A673 (cell line): Measurements from ENCODE around the gene RAD51AP2. TPM values are rescaled to one million over a fixed set of nuclear protein-coding genes. Genes with fewer than 3 reads are reported as not detected.

Experiments used
- BruUV-seq: library from RNA; stranded (reverse); fragments of 400-500 nt; replicated peaks from 2 replicates; lab custom pipeline; 2021; lab: Mats Ljungman, UMichigan
- CTCF ChIA-PET: fragments of 300-600 bp; sonication (Branson Sonifier 250); formaldehyde crosslinking; loops from one replicate; lab custom pipeline; 2022; ENCODE audit warnings: antibody characterized with exemption; lab: Charles Lee
- POLR2A ChIA-PET: fragments of 300-600 bp; sonication (Branson Sonifier 250); formaldehyde crosslinking; loops from one replicate; lab custom pipeline; 2022; ENCODE audit warnings: antibody characterized with exemption; ENCODE audit not compliant: low non-redundant PET; lab: Charles Lee
- DNase-seq: peaks from one replicate; pipeline ENCODE4 v3.0.0-alpha.2; 2015; ENCODE audit warnings: low spot score
- H3K27ac ChIP-seq: fragments of 200-600 bp; sonication (generic); 2 replicates; pipeline ENCODE4 v1.5.1; 2016; ENCODE audit warnings: mixed run types, low read depth, mild to moderate bottlenecking, mixed read lengths, antibody characterized with exemption, low read length; ENCODE audit not compliant: poor library complexity, severe bottlenecking
- H3K27me3 ChIP-seq: fragments of 200-600 bp; sonication (generic); replicated peaks from 2 replicates; pipeline ENCODE4 v1.6.1; 2017; ENCODE audit warnings: mixed run types, low read depth, mild to moderate bottlenecking, mixed read lengths, antibody characterized with exemption, low read length; ENCODE audit not compliant: insufficient read depth, poor library complexity
- H3K36me3 ChIP-seq: fragments of 200-600 bp; sonication (generic); 2 replicates; pipeline ENCODE4 v1.6.1; 2016; ENCODE audit warnings: mixed run types, mild to moderate bottlenecking, mixed read lengths, antibody characterized with exemption, low read length; ENCODE audit not compliant: insufficient read depth, poor library complexity, severe bottlenecking
- H3K4me1 ChIP-seq: fragments of 200-600 bp; sonication (generic); 2 replicates; pipeline ENCODE4 v1.6.1; 2017; ENCODE audit warnings: mixed run types, mild to moderate bottlenecking, mixed read lengths, antibody characterized with exemption, low read length; ENCODE audit not compliant: insufficient read depth, poor library complexity, severe bottlenecking
- H3K4me3 ChIP-seq: fragments of 200-600 bp; sonication (generic); 2 replicates; pipeline ENCODE4 v1.5.1; 2016; ENCODE audit warnings: low read depth, mixed run types, mild to moderate bottlenecking, mixed read lengths, low read length; ENCODE audit not compliant: poor library complexity, severe bottlenecking
- H3K9me3 ChIP-seq: fragments of 200-600 bp; sonication (generic); 2 replicates; pipeline ENCODE4 v1.6.1; 2016; ENCODE audit warnings: mixed run types, low read depth, mild to moderate bottlenecking, mixed read lengths, antibody characterized with exemption, low read length; ENCODE audit not compliant: poor library complexity, severe bottlenecking
- EZH2 ChIP-seq: fragments of 200-600 bp; sonication (generic); IDR thresholded peaks from 2 replicates; pipeline ENCODE4 v1.6.1; 2017; ENCODE audit warnings: borderline replicate concordance, low read depth, mild to moderate bottlenecking, mixed read lengths, antibody characterized with exemption, low read length; ENCODE audit not compliant: poor library complexity, severe bottlenecking
- intact Hi-C: fragments of 100-400 bp; cut with micrococcal nuclease; formaldehyde crosslinking; loops from one replicate; pipeline ENCODE4 v1.10.0; 2022; ENCODE audit not compliant: unreplicated experiment
- total RNA-seq: library from RNA; stranded (reverse); gene quantifications from 2 replicates; pipeline ENCODE4 v1.2.3, GENCODE V29; 2021
- TF ChIP-seq, protein P1 (sequence below): fragments of 300-800, 200-600 bp; sonication (generic); conservative IDR thresholded peaks from 2 replicates; pipeline ENCODE4 v1.5.1; 2017; ENCODE audit warnings: low read depth, mild to moderate bottlenecking, antibody characterized with exemption, low read length, moderate library complexity, mixed read lengths

Gene RAD51AP2
- total RNA-seq, 1 experiment from 2014 or later: 0.13 TPM

DNA sequence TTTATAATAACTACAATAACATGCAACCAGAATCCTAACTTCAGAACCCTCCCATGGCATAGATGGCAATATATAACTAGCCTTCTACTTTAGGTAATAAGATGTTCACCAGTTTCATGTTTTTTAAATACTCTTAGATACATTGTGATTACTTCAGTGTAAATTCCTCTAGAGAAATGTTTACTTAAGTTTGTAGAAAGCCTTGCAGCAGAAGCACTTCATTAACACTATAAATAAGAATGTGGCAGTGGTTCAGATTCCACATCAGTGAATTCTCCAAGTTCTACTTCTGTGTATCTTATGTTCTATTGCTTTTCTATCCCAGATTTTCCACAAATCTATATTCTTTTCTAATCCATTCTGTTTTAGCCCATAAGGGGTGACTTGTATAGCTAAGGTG, 1.2 kb upstream of the RAD51AP2 start:
- no peak for DNase-seq
- TF ChIP-seq, protein P1, sequence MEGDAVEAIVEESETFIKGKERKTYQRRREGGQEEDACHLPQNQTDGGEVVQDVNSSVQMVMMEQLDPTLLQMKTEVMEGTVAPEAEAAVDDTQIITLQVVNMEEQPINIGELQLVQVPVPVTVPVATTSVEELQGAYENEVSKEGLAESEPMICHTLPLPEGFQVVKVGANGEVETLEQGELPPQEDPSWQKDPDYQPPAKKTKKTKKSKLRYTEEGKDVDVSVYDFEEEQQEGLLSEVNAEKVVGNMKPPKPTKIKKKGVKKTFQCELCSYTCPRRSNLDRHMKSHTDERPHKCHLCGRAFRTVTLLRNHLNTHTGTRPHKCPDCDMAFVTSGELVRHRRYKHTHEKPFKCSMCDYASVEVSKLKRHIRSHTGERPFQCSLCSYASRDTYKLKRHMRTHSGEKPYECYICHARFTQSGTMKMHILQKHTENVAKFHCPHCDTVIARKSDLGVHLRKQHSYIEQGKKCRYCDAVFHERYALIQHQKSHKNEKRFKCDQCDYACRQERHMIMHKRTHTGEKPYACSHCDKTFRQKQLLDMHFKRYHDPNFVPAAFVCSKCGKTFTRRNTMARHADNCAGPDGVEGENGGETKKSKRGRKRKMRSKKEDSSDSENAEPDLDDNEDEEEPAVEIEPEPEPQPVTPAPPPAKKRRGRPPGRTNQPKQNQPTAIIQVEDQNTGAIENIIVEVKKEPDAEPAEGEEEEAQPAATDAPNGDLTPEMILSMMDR: no peak
- no peak for TF ChIP-seq EZH2
- Histone ChIP-seq H3K9me3 (no peaks in the 10 kb centered on the region), H3K27me3 (no peaks in the 10 kb centered on the region), H3K27ac (no peak overlapping the region), H3K4me1 (peaks cover 14% of the 10 kb centered on the region), H3K36me3 (no peaks in the 10 kb centered on the region), H3K4me3 (no peak overlapping the region)
- BruUV-seq: no TSS peak
- POLR2A ChIA-PET: interaction anchor here (0.5 kb wide), 1 partner anchor 15 kb away, joined by 3 read pairs; no protein-coding TSS in a partner anchor
- CTCF ChIA-PET: no interaction called here
- intact Hi-C loops: no loop called here

DNA sequence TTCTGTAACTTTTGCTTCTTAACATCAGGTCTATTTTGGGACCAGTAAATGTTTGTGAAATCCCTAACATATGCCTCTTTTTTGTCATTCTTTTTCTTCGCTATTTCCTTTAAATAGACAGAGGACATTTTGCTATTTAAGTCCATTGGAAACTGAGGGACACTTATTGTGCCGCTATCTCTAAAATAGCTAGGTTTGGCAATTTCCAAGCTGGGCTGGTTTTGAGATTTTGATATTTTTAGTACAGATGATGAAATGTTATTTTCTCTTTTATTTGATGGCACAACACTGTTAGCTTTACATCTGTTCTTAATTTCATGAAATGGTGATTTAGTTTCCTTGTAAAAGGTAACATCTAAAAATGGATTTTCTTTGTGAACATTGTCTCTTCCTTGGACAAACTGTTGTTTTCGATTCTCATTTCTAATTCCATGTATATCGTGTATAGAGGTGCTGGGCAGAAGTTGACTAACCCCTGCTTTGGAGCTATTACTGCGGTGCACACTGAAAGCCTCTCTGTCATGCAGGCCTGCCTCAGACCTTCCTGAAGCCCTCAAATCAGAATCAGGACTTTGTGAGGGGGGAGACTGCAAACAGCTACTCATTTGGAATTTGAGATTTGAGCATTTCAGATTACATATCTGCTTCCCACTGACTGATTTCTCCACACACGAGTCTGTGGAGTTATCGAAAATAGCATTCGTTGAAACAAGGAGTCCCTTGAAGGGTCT, 594 bp downstream of the RAD51AP2 start:
- Histone ChIP-seq H3K27me3 (no peaks in the 10 kb centered on the region), H3K36me3 (no peaks in the 10 kb centered on the region), H3K4me1 (peaks cover 14% of the 10 kb centered on the region), H3K27ac (peak overlapping the region; percentile 73), H3K9me3 (no peaks in the 10 kb centered on the region), H3K4me3 (peak overlapping the region; percentile 48)
- intact Hi-C loops: no loop called here
- ChIA-PET CTCF (no interaction called here), POLR2A (no interaction called here)
- no peak for DNase-seq
- TF ChIP-seq, protein P1: no peak
- TF ChIP-seq EZH2: no peak
- BruUV-seq: no TSS peak

DNA sequence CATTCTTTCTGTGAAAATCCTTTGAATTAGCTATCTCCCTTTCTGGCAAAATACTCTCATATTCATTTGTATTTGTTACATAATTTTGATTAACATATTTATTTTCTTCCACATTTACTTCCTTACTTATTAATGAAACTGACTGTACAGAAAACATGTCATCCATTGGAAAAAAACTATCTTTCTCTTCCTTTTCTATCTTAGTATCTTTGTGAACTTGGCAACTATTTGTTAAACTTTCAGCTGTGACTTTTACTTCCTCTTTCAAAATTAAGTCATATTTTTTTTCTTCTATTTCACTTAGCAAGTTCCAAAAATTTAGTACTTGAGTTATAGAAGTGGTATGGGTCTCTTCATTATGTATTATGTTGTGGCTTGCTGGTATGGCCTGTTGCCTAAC, 2.6 kb downstream of the RAD51AP2 start:
- no peak for DNase-seq
- TF ChIP-seq, protein P1: no peak
- TF ChIP-seq EZH2: no peak
- ChIA-PET CTCF (no interaction called here), POLR2A (no interaction called here)
- Histone ChIP-seq H3K4me1 (peaks cover 14% of the 10 kb centered on the region), H3K36me3 (no peaks in the 10 kb centered on the region), H3K4me3 (no peak overlapping the region), H3K9me3 (no peaks in the 10 kb centered on the region), H3K27ac (no peak overlapping the region), H3K27me3 (no peaks in the 10 kb centered on the region)
- intact Hi-C loops: no loop called here
- BruUV-seq: no TSS peak
